ENCODE results near the gene TRPM3.

The TRPM3 gene

GRCh38 chr9:70569791-70570190 is 551.6 kb downstream of the TRPM3 start:
- no peak overlapping the region for H3K27ac Mint-ChIP-seq
- peaks cover 4% of the 10 kb centered on the region for H3K27me3 Mint-ChIP-seq (ENCODE audit: low read depth, poor library complexity)
- H3K4me3 Mint-ChIP-seq, result no peak overlapping the region
- DNase-seq, result no peak
- H3K4me1 Mint-ChIP-seq, result peaks cover 16% of the 10 kb centered on the region
- no peaks in the 10 kb centered on the region for H3K36me3 Mint-ChIP-seq (ENCODE audit: low read depth)
- TF ChIP-seq, protein P1, sequence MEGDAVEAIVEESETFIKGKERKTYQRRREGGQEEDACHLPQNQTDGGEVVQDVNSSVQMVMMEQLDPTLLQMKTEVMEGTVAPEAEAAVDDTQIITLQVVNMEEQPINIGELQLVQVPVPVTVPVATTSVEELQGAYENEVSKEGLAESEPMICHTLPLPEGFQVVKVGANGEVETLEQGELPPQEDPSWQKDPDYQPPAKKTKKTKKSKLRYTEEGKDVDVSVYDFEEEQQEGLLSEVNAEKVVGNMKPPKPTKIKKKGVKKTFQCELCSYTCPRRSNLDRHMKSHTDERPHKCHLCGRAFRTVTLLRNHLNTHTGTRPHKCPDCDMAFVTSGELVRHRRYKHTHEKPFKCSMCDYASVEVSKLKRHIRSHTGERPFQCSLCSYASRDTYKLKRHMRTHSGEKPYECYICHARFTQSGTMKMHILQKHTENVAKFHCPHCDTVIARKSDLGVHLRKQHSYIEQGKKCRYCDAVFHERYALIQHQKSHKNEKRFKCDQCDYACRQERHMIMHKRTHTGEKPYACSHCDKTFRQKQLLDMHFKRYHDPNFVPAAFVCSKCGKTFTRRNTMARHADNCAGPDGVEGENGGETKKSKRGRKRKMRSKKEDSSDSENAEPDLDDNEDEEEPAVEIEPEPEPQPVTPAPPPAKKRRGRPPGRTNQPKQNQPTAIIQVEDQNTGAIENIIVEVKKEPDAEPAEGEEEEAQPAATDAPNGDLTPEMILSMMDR (IDR thresholded peaks at IDR 0.05), result no peak
- H3K9me3 Mint-ChIP-seq, result no peaks in the 10 kb centered on the region

GRCh38 chr9:70569070-70569772 is 552.2 kb downstream of the TRPM3 start:
- H3K27ac Mint-ChIP-seq, result no peak overlapping the region
- H3K27me3 Mint-ChIP-seq (ENCODE audit: low read depth, poor library complexity), result peaks cover 4% of the 10 kb centered on the region
- TF ChIP-seq, protein P1 (IDR thresholded peaks at IDR 0.05), result no peak
- H3K9me3 Mint-ChIP-seq, result no peaks in the 10 kb centered on the region
- H3K4me3 Mint-ChIP-seq, result no peak overlapping the region
- H3K4me1 Mint-ChIP-seq, result peaks cover 18% of the 10 kb centered on the region
- no peaks in the 10 kb centered on the region for H3K36me3 Mint-ChIP-seq (ENCODE audit: low read depth)
- no peak for DNase-seq

GRCh38 chr9:70567511-70567910 is 553.9 kb downstream of the TRPM3 start:
- Mint-ChIP-seq H3K4me1 (peaks cover 20% of the 10 kb centered on the region), H3K36me3 (ENCODE audit: low read depth) (no peaks in the 10 kb centered on the region), H3K27ac (no peak overlapping the region), H3K27me3 (ENCODE audit: low read depth, poor library complexity) (no peaks in the 10 kb centered on the region), H3K9me3 (no peaks in the 10 kb centered on the region), H3K4me3 (no peak overlapping the region)
- no peak for DNase-seq
- TF ChIP-seq, protein P1 (IDR thresholded peaks at IDR 0.05), result no peak

GRCh38 chr9:70566751-70567150 is 554.7 kb downstream of the TRPM3 start:
- H3K27me3 Mint-ChIP-seq (ENCODE audit: low read depth, poor library complexity), result no peaks in the 10 kb centered on the region
- no peak overlapping the region for H3K4me3 Mint-ChIP-seq
- H3K36me3 Mint-ChIP-seq (ENCODE audit: low read depth), result no peaks in the 10 kb centered on the region
- H3K27ac Mint-ChIP-seq, result no peak overlapping the region
- DNase-seq, result no peak
- H3K4me1 Mint-ChIP-seq, result peaks cover 16% of the 10 kb centered on the region
- H3K9me3 Mint-ChIP-seq, result no peaks in the 10 kb centered on the region
- TF ChIP-seq, protein P1 (IDR thresholded peaks at IDR 0.05), result no peak

DNA sequence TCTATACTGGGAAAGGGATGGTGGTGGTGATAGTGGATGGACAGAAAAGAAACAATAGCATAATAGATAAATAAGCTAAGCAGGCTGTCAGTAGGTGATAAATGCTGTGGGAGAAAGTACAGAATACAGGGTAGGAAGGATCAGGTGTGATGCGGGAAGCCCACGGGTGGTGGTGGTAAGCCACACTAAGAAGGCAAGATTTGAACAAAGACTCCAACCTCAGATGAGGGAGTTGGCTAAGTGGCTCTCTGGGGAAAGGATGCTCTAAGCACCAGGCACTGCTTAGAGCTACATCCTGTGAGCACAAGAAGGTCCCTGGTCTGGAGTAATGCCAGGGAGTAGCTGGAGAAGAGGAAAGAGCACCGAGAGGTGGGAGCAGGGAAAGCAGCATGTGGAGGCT is 555.4 kb downstream of the TRPM3 start:
- H3K4me1 Mint-ChIP-seq, result peaks cover 16% of the 10 kb centered on the region
- no peaks in the 10 kb centered on the region for H3K9me3 Mint-ChIP-seq
- TF ChIP-seq, protein P1 (IDR thresholded peaks at IDR 0.05), result no peak
- H3K27ac Mint-ChIP-seq, result no peak overlapping the region
- H3K27me3 Mint-ChIP-seq (ENCODE audit: low read depth, poor library complexity), result no peaks in the 10 kb centered on the region
- H3K36me3 Mint-ChIP-seq (ENCODE audit: low read depth), result no peaks in the 10 kb centered on the region
- no peak for DNase-seq
- no peak overlapping the region for H3K4me3 Mint-ChIP-seq

Data from nephron progenitor cell (in vitro differentiated cells).